Neural cell (in vitro differentiated cells): Measurements from ENCODE around the gene MCC. TPM values are rescaled to one million over a fixed set of nuclear protein-coding genes. Genes with fewer than 3 reads are reported as not detected.

Source experiments
- H2AFZ ChIP-seq: fragments of 200-600, 300-800 bp; sonication (generic), shearing (Covaris generic); 2 replicates; pipeline ENCODE4 v1.6.0; 2014; ENCODE audit warnings: low read depth, mild to moderate bottlenecking, antibody characterized with exemption, low read length, moderate library complexity
- H3F3A ChIP-seq: fragments of 200-600 bp; shearing (Covaris generic); 2 replicates; pipeline ENCODE4 v1.6.1; 2016; ENCODE audit warnings: mild to moderate bottlenecking, moderate library complexity, mixed read lengths, antibody characterized with exemption, low read length; ENCODE audit not compliant: insufficient read depth, poor library complexity, severe bottlenecking
- H3K27ac ChIP-seq: fragments of 200-600, 300-800 bp; sonication (generic), shearing (Covaris generic); 2 replicates; pipeline ENCODE4 v1.5.1; 2014; ENCODE audit warnings: mild to moderate bottlenecking, low read length, moderate library complexity
- H3K27me3 ChIP-seq: fragments of 300-800, 200-600 bp; sonication (generic), shearing (Covaris generic); 2 replicates; pipeline ENCODE4 v1.6.0; 2014; ENCODE audit warnings: mild to moderate bottlenecking, low read depth, low read length, moderate library complexity; ENCODE audit not compliant: insufficient read depth
- H3K36me3 ChIP-seq: fragments of 300-800, 200-600 bp; sonication (generic), shearing (Covaris generic); 2 replicates; pipeline ENCODE4 v1.5.1; 2014; ENCODE audit warnings: mild to moderate bottlenecking, antibody characterized with exemption, low read length, moderate library complexity; ENCODE audit not compliant: insufficient read depth
- H3K4me2 ChIP-seq: fragments of 300-800, 200-600 bp; sonication (generic), shearing (Covaris generic); 2 replicates; pipeline ENCODE4 v1.6.0; 2014; ENCODE audit warnings: mild to moderate bottlenecking, low read length
- H3K4me3 ChIP-seq: fragments of 300-800, 200-600 bp; sonication (generic), shearing (Covaris generic); 2 replicates; pipeline ENCODE4 v1.5.1; 2014; ENCODE audit warnings: mild to moderate bottlenecking, low read length, moderate library complexity
- H3K79me2 ChIP-seq: fragments of 200-600 bp; shearing (Covaris generic); replicated peaks from 2 replicates; pipeline ENCODE4 v1.6.0; 2014; ENCODE audit warnings: mild to moderate bottlenecking, low read length, moderate library complexity; ENCODE audit not compliant: insufficient read depth
- H3K9ac ChIP-seq: fragments of 300-800, 200-600 bp; sonication (generic), shearing (Covaris generic); 2 replicates; pipeline ENCODE4 v1.6.1; 2016; ENCODE audit warnings: mild to moderate bottlenecking, low read length, mixed read lengths
- H3K9me2 ChIP-seq: fragments of 200-600 bp; shearing (Covaris generic); 2 replicates; pipeline ENCODE4 v1.6.1; 2016; ENCODE audit warnings: mild to moderate bottlenecking, low read length, mixed read lengths; ENCODE audit not compliant: insufficient read depth
- H3K9me3 ChIP-seq: fragments of 200-600, 300-800 bp; sonication (generic), shearing (Covaris generic); 2 replicates; pipeline ENCODE4 v1.6.1; 2016; ENCODE audit warnings: mild to moderate bottlenecking, mixed run types, low read length, moderate library complexity, mixed read lengths
- H4K20me1 ChIP-seq: fragments of 200-600 bp; shearing (Covaris generic); 2 replicates; pipeline ENCODE4 v1.6.1; 2016; ENCODE audit warnings: mild to moderate bottlenecking, mixed run types; ENCODE audit not compliant: insufficient read depth
- EP300 ChIP-seq: fragments of 450-650 bp; conservative IDR thresholded peaks from 2 replicates; pipeline ENCODE4 v1.6.1; 2014; ENCODE audit warnings: antibody characterized with exemption, mild to moderate bottlenecking, moderate library complexity; ENCODE audit not compliant: poor library complexity, severe bottlenecking
- EZH2 ChIP-seq: fragments of 200-600, 300-800 bp; shearing (Covaris generic), sonication (generic); IDR thresholded peaks from 2 replicates; pipeline ENCODE4 v1.6.1; 2014; ENCODE audit warnings: antibody characterized with exemption, low read length, borderline replicate concordance, mild to moderate bottlenecking; ENCODE audit not compliant: insufficient read depth, poor library complexity, severe bottlenecking
- MXI1 ChIP-seq: fragments of 450-650 bp; conservative IDR thresholded peaks from 2 replicates; pipeline ENCODE4 v1.6.1; 2014; ENCODE audit warnings: antibody characterized with exemption, mild to moderate bottlenecking; ENCODE audit not compliant: poor library complexity, severe bottlenecking
- POLR2AphosphoS5 ChIP-seq: IDR thresholded peaks from 2 replicates; pipeline ENCODE4 v1.6.1; 2012
- RAD21 ChIP-seq: fragments of 450-650 bp; conservative IDR thresholded peaks from 2 replicates; pipeline ENCODE4 v1.6.1; 2014; ENCODE audit warnings: antibody characterized with exemption, mild to moderate bottlenecking, moderate library complexity
- SMC3 ChIP-seq: fragments of 450-650 bp; conservative IDR thresholded peaks from 2 replicates; pipeline ENCODE4 v1.6.1; 2014; ENCODE audit warnings: antibody characterized with exemption, mild to moderate bottlenecking, moderate library complexity; ENCODE audit not compliant: poor library complexity
- TAF1 ChIP-seq: IDR thresholded peaks from 2 replicates; pipeline ENCODE4 v1.6.1; 2012; ENCODE audit warnings: low read depth
- polyA plus RNA-seq: library from polyadenylated mRNA; depleted of rRNA; stranded (reverse); fragments of >200 nt; gene quantifications from 2 replicates; pipeline ENCODE4 v1.2.3, GENCODE V29; 2014
- TF ChIP-seq, protein P1 (sequence below): IDR thresholded peaks from 2 replicates; pipeline ENCODE4 v1.6.1; 2012; ENCODE audit warnings: borderline replicate concordance
- TF ChIP-seq, protein P2 (sequence below): fragments of 450-650 bp; IDR thresholded peaks from 2 replicates; pipeline ENCODE4 v1.5.1; 2014; ENCODE audit warnings: antibody characterized with exemption, mild to moderate bottlenecking, moderate library complexity; ENCODE audit not compliant: poor library complexity, severe bottlenecking

MCC gene
- polyA plus RNA-seq, 1 donor from 2014 or later, result 2.2 TPM

DNA sequence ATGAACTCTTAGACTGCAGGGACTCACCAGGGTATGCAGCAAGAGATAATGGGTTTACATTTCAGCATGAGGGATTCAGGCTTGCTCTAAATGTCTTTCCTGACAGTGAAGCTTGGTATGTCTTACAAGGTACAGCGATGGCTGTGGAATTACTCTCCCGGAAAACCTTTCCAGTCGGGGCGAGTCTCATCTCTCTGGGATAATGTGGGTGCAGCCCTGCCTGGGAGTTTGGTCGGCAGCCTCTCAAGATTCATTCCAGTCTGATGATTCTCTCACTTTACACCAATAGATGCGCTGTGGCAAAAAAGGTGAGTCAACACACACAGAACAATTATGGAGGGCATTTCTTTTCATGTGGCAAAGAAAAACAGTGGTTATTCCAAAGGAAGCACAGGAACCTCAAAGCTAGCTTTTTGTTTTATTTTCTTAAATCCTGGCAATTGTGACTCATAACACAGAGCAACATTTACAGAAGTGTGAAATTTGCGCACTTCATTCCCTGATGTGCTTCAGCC is 321.3 kb downstream of the MCC start:
- no peaks in the 10 kb centered on the region for H3F3A ChIP-seq
- H3K36me3 ChIP-seq, result no peaks in the 10 kb centered on the region
- no peak overlapping the region for H3K9ac ChIP-seq
- no peaks in the 10 kb centered on the region for H3K9me2 ChIP-seq
- H3K4me3 ChIP-seq, result no peak overlapping the region
- no peaks in the 10 kb centered on the region for H3K9me3 ChIP-seq
- TF ChIP-seq EP300 (no peak), POLR2AphosphoS5 (peak; percentile 37)
- TF ChIP-seq, protein P1, sequence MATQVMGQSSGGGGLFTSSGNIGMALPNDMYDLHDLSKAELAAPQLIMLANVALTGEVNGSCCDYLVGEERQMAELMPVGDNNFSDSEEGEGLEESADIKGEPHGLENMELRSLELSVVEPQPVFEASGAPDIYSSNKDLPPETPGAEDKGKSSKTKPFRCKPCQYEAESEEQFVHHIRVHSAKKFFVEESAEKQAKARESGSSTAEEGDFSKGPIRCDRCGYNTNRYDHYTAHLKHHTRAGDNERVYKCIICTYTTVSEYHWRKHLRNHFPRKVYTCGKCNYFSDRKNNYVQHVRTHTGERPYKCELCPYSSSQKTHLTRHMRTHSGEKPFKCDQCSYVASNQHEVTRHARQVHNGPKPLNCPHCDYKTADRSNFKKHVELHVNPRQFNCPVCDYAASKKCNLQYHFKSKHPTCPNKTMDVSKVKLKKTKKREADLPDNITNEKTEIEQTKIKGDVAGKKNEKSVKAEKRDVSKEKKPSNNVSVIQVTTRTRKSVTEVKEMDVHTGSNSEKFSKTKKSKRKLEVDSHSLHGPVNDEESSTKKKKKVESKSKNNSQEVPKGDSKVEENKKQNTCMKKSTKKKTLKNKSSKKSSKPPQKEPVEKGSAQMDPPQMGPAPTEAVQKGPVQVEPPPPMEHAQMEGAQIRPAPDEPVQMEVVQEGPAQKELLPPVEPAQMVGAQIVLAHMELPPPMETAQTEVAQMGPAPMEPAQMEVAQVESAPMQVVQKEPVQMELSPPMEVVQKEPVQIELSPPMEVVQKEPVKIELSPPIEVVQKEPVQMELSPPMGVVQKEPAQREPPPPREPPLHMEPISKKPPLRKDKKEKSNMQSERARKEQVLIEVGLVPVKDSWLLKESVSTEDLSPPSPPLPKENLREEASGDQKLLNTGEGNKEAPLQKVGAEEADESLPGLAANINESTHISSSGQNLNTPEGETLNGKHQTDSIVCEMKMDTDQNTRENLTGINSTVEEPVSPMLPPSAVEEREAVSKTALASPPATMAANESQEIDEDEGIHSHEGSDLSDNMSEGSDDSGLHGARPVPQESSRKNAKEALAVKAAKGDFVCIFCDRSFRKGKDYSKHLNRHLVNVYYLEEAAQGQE, result peak; percentile 84
- H2AFZ ChIP-seq, result no peak overlapping the region
- H3K27ac ChIP-seq, result no peak overlapping the region
- no peaks in the 10 kb centered on the region for H3K79me2 ChIP-seq
- no peak overlapping the region for H3K4me2 ChIP-seq
- no peaks in the 10 kb centered on the region for H4K20me1 ChIP-seq
- H3K27me3 ChIP-seq, result no peaks in the 10 kb centered on the region

DNA sequence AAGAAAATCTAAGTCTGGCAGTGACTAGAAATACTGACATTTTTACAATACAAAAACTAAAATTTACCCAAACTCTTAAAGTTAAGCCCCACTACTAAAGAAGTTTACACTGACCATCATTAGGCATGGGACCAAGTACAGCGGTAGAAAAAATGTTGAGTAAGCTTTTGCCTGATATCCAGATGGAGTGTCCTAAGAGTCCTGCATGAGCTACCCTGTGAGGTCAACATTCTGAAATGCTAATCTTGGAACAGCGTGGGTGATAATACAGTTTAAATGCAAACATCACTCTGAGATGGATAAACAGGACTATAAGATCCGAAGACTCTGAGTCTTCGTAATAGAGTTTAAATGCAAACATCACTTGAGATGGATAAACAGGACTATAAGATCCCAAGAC is 322.0 kb downstream of the MCC start:
- H3K27ac ChIP-seq, result no peak overlapping the region
- no peaks in the 10 kb centered on the region for H3K9me2 ChIP-seq
- H2AFZ ChIP-seq, result no peak overlapping the region
- H3K9me3 ChIP-seq, result no peaks in the 10 kb centered on the region
- no peaks in the 10 kb centered on the region for H3K36me3 ChIP-seq
- no peaks in the 10 kb centered on the region for H4K20me1 ChIP-seq
- no peaks in the 10 kb centered on the region for H3F3A ChIP-seq
- H3K27me3 ChIP-seq, result no peaks in the 10 kb centered on the region
- no peak overlapping the region for H3K9ac ChIP-seq
- H3K4me3 ChIP-seq, result no peak overlapping the region
- no peak overlapping the region for H3K4me2 ChIP-seq
- TF ChIP-seq RAD21 (no peak), MXI1 (no peak)
- TF ChIP-seq, protein P1, result no peak
- H3K79me2 ChIP-seq, result no peaks in the 10 kb centered on the region

DNA sequence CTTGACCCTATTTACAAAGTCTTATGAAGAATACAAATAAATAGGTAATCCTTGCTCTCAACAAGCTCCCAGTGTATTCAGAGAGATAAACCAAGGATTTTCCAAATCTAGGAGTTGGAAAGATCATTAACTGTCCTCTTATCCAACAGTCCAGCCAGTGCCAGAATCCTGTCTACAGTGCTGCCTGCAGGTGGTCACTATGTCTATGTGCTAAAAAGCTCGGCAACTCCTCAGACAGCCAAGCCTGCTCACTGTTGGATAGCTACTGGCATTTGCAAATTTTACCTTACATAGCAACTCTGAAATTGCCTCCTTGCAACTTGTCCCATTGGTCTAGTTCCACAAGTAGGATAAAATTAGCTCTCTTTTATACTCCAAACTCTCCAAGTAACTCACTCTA is 324.2 kb downstream of the MCC start:
- no peaks in the 10 kb centered on the region for H3K79me2 ChIP-seq
- H3K27me3 ChIP-seq, result no peaks in the 10 kb centered on the region
- H3K27ac ChIP-seq, result no peak overlapping the region
- H3K4me3 ChIP-seq, result no peak overlapping the region
- no peak overlapping the region for H2AFZ ChIP-seq
- no peak overlapping the region for H3K9ac ChIP-seq
- H3K9me3 ChIP-seq, result no peaks in the 10 kb centered on the region
- H3F3A ChIP-seq, result no peaks in the 10 kb centered on the region
- no peak for TF ChIP-seq EZH2
- no peak for TF ChIP-seq TAF1
- TF ChIP-seq MXI1, result no peak
- no peak for TF ChIP-seq RAD21
- TF ChIP-seq EP300, result no peak
- TF ChIP-seq SMC3, result no peak
- TF ChIP-seq, protein P1, result no peak
- TF ChIP-seq, protein P2, sequence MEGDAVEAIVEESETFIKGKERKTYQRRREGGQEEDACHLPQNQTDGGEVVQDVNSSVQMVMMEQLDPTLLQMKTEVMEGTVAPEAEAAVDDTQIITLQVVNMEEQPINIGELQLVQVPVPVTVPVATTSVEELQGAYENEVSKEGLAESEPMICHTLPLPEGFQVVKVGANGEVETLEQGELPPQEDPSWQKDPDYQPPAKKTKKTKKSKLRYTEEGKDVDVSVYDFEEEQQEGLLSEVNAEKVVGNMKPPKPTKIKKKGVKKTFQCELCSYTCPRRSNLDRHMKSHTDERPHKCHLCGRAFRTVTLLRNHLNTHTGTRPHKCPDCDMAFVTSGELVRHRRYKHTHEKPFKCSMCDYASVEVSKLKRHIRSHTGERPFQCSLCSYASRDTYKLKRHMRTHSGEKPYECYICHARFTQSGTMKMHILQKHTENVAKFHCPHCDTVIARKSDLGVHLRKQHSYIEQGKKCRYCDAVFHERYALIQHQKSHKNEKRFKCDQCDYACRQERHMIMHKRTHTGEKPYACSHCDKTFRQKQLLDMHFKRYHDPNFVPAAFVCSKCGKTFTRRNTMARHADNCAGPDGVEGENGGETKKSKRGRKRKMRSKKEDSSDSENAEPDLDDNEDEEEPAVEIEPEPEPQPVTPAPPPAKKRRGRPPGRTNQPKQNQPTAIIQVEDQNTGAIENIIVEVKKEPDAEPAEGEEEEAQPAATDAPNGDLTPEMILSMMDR, result no peak
- TF ChIP-seq POLR2AphosphoS5, result no peak
- H3K36me3 ChIP-seq, result no peaks in the 10 kb centered on the region
- H3K9me2 ChIP-seq, result no peaks in the 10 kb centered on the region
- no peak overlapping the region for H3K4me2 ChIP-seq
- no peaks in the 10 kb centered on the region for H4K20me1 ChIP-seq
